WTC11 (cell line): Measurements from ENCODE around the gene KLHDC8A. TPM values are rescaled to one million over a fixed set of nuclear protein-coding genes. Genes with fewer than 3 reads are reported as not detected.

Experiments used
- ATAC-seq: fragments of 200-7000 bp; cut with Tn5 transposase; 2 replicates; pipeline ENCODE4 v1.10.0; 2021; ENCODE audit warnings: mild to moderate bottlenecking, moderate library complexity
- CTCF ChIA-PET: fragments of 300-600 bp; sonication (Branson Sonifier 250); formaldehyde crosslinking; loops from one replicate; lab custom pipeline; 2021; ENCODE audit warnings: antibody characterized with exemption; lab: Charles Lee
- POLR2A ChIA-PET: fragments of 350-600 bp; sonication (Branson Sonifier 250); formaldehyde crosslinking; loops from one replicate; lab custom pipeline; 2021; ENCODE audit warnings: antibody characterized with exemption; lab: Charles Lee
- DNase-seq: peaks from one replicate; pipeline ENCODE4 v3.0.0; 2021; ENCODE audit warnings: low spot score
- H3K27ac Mint-ChIP-seq: 2 replicates; pipeline ENCODE4 v1.8.0; 2021; ENCODE audit warnings: mixed read lengths
- H3K27me3 Mint-ChIP-seq: 2 replicates; pipeline ENCODE4 v1.8.0; 2021; ENCODE audit warnings: low read depth, mild to moderate bottlenecking, moderate library complexity, mixed read lengths
- H3K36me3 Mint-ChIP-seq: 2 replicates; pipeline ENCODE4 v1.8.0; 2021; ENCODE audit warnings: mixed read lengths
- H3K4me1 Mint-ChIP-seq: 2 replicates; pipeline ENCODE4 v1.8.0; 2022; ENCODE audit warnings: mixed read lengths
- H3K4me3 Mint-ChIP-seq: 2 replicates; pipeline ENCODE4 v1.8.0; 2021; ENCODE audit warnings: mild to moderate bottlenecking, moderate library complexity, mixed read lengths
- H3K9me3 Mint-ChIP-seq: 2 replicates; pipeline ENCODE4 v1.8.0; 2021; ENCODE audit warnings: mixed read lengths
- ATF1 ChIP-seq: sonication (generic); formaldehyde crosslinking; IDR thresholded peaks from 2 replicates; pipeline ENCODE4 v1.8.1; 2023; ENCODE audit warnings: mild to moderate bottlenecking, moderate library complexity, missing genetic modification reagents
- CBFB ChIP-seq: sonication (generic); formaldehyde crosslinking; IDR thresholded peaks from 2 replicates; pipeline ENCODE4 v1.8.1; 2022; ENCODE audit warnings: mild to moderate bottlenecking, low read depth, missing genetic modification reagents
- ETV6 ChIP-seq: sonication (generic); formaldehyde crosslinking; IDR thresholded peaks from 2 replicates; pipeline ENCODE4 v1.8.1; 2022; ENCODE audit warnings: mild to moderate bottlenecking, missing genetic modification reagents
- FOXJ3 ChIP-seq: sonication (generic); formaldehyde crosslinking; IDR thresholded peaks from 2 replicates; pipeline ENCODE4 v1.9.0; 2021; ENCODE audit warnings: missing genetic modification reagents, mild to moderate bottlenecking, borderline replicate concordance
- FOXP1 ChIP-seq: sonication (generic); formaldehyde crosslinking; IDR thresholded peaks from 2 replicates; pipeline ENCODE4 v1.8.0; 2022; ENCODE audit warnings: missing genetic modification reagents, mild to moderate bottlenecking, moderate library complexity, borderline replicate concordance
- GABPB1 ChIP-seq: sonication (generic); formaldehyde crosslinking; IDR thresholded peaks from 2 replicates; pipeline ENCODE4 v1.8.1; 2023; ENCODE audit warnings: mild to moderate bottlenecking, missing genetic modification reagents
- IRF2 ChIP-seq: sonication (generic); formaldehyde crosslinking; IDR thresholded peaks from 2 replicates; pipeline ENCODE4 v1.8.0; 2022; ENCODE audit warnings: low read depth, missing genetic modification reagents, borderline replicate concordance
- MXD4 ChIP-seq: fragments of 250-450 bp; sonication (Bioruptor Pico); IDR thresholded peaks from 2 replicates; pipeline ENCODE4 v1.8.0; 2021; ENCODE audit warnings: mild to moderate bottlenecking, moderate library complexity, borderline replicate concordance
- MYBL2 ChIP-seq: sonication (generic); formaldehyde crosslinking; IDR thresholded peaks from 2 replicates; pipeline ENCODE4 v1.8.1; 2023; ENCODE audit warnings: mild to moderate bottlenecking, moderate library complexity, missing genetic modification reagents
- SMAD3 ChIP-seq: sonication (generic); formaldehyde crosslinking; IDR thresholded peaks from 2 replicates; pipeline ENCODE4 v1.8.0; 2022; ENCODE audit warnings: missing genetic modification reagents, mild to moderate bottlenecking, borderline replicate concordance
- SMAD4 ChIP-seq: sonication (generic); formaldehyde crosslinking; IDR thresholded peaks from 2 replicates; pipeline ENCODE4 v1.8.0; 2022; ENCODE audit warnings: mild to moderate bottlenecking, missing genetic modification reagents
- SP1 ChIP-seq: sonication (generic); formaldehyde crosslinking; conservative IDR thresholded peaks from 2 replicates; pipeline ENCODE4 v1.8.1; 2022; ENCODE audit warnings: missing genetic modification reagents
- TP53 ChIP-seq: sonication (generic); formaldehyde crosslinking; IDR thresholded peaks from 2 replicates; pipeline ENCODE4 v1.8.1; 2023; ENCODE audit warnings: mild to moderate bottlenecking, missing genetic modification reagents
- ZNF138 ChIP-seq: sonication (generic); formaldehyde crosslinking; conservative IDR thresholded peaks from 2 replicates; pipeline ENCODE4 v1.8.1; 2022; ENCODE audit warnings: mild to moderate bottlenecking, moderate library complexity, missing genetic modification reagents
- ZNF423 ChIP-seq: fragments of 250-450 bp; sonication (Bioruptor Pico); IDR thresholded peaks from 2 replicates; pipeline ENCODE4 v2.1.2; 2022; ENCODE audit warnings: mild to moderate bottlenecking, moderate library complexity
- total RNA-seq: library from RNA; stranded (reverse); gene quantifications from 3 replicates; pipeline ENCODE4 v1.2.3, GENCODE V29; 2021
- TF ChIP-seq, protein P1 (sequence below): fragments of 250-450 bp; sonication (Bioruptor Pico); IDR thresholded peaks from 2 replicates; pipeline ENCODE4 v2.1.2; 2022; ENCODE audit warnings: mild to moderate bottlenecking, moderate library complexity
- TF ChIP-seq, protein P2 (sequence below): fragments of 250-450 bp; sonication (Bioruptor Pico); IDR thresholded peaks from 2 replicates; pipeline ENCODE4 v1.9.0; 2021; ENCODE audit warnings: moderate library complexity, mild to moderate bottlenecking, inconsistent platforms, borderline replicate concordance
- TF ChIP-seq, protein P3 (sequence below): sonication (generic); formaldehyde crosslinking; IDR thresholded peaks from 2 replicates; pipeline ENCODE4 v1.8.0; 2022; ENCODE audit warnings: mild to moderate bottlenecking, missing genetic modification reagents
- TF ChIP-seq, protein P4 (sequence below): sonication (generic); formaldehyde crosslinking; IDR thresholded peaks from 2 replicates; pipeline ENCODE4 v1.8.1; 2022; ENCODE audit warnings: mild to moderate bottlenecking, moderate library complexity, missing genetic modification reagents
- TF ChIP-seq, protein P5 (sequence below): sonication (generic); formaldehyde crosslinking; conservative IDR thresholded peaks from 2 replicates; pipeline ENCODE4 v1.8.1; 2022; ENCODE audit warnings: mild to moderate bottlenecking, missing genetic modification reagents
- TF ChIP-seq, protein P6 (sequence below): fragments of 250-450 bp; sonication (Bioruptor Pico); IDR thresholded peaks from 2 replicates; pipeline ENCODE4 v1.9.0; 2021; ENCODE audit warnings: mild to moderate bottlenecking, borderline replicate concordance

Gene KLHDC8A
- total RNA-seq, 1 experiment from 2014 or later: 1.7 TPM

DNA sequence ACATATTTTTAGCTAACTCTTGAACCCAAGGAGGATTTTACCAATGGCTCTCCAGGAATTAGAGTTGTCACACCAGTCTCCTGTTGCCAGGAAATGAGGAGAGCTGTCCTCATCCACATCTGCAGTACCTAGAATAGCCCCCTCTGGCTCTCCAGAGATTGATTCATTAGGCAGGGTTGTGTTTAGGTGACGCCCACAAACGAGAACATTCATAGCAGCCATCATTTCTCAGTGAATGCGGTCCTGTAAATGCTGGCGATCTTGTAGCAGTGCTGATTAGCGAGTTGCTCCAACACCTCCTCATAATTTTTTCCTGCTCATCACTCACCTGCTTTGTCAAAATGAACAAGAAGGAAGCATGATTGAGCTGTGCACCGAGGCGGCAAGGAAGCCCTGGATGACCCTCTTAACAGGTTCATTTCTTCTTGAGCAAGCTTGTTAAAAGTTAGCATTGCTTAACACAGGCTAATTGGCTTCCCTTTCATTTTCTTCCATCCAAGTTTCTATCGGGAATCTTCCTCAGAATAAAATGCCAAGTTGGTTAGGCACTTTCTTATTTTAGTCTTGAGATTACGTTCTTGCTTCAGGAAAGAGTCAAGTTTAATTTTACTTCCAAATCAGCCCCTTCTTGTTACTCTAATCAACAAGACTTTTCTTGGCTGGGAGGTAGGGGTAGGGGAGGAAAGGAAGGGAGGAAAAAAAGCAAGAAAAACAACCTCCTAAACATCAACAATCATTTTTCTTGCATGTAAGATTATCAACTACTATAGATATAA lies 16.5 kb upstream of the KLHDC8A start:
- TF ChIP-seq MXD4 (no peak), CBFB (CRISPR knock-in tag) (no peak), SMAD4 (CRISPR knock-in tag) (no peak), TP53 (CRISPR knock-in tag) (no peak), ZNF423 (no peak), ATF1 (CRISPR knock-in tag) (no peak), SP1 (CRISPR knock-in tag) (no peak), IRF2 (CRISPR knock-in tag) (no peak)
- TF ChIP-seq, protein P1, sequence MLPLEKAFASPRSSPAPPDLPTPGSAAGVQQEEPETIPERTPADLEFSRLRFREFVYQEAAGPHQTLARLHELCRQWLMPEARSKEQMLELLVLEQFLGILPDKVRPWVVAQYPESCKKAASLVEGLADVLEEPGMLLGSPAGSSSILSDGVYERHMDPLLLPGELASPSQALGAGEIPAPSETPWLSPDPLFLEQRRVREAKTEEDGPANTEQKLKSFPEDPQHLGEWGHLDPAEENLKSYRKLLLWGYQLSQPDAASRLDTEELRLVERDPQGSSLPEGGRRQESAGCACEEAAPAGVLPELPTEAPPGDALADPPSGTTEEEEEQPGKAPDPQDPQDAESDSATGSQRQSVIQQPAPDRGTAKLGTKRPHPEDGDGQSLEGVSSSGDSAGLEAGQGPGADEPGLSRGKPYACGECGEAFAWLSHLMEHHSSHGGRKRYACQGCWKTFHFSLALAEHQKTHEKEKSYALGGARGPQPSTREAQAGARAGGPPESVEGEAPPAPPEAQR (CRISPR knock-in tag): no peak
- TF ChIP-seq, protein P2, sequence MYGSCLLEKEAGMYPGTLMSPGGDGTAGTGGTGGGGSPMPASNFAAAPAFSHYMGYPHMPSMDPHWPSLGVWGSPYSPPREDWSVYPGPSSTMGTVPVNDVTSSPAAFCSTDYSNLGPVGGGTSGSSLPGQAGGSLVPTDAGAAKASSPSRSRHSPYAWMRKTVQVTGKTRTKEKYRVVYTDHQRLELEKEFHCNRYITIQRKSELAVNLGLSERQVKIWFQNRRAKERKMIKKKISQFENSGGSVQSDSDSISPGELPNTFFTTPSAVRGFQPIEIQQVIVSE (CRISPR knock-in tag): no peak
- TF ChIP-seq, protein P3, sequence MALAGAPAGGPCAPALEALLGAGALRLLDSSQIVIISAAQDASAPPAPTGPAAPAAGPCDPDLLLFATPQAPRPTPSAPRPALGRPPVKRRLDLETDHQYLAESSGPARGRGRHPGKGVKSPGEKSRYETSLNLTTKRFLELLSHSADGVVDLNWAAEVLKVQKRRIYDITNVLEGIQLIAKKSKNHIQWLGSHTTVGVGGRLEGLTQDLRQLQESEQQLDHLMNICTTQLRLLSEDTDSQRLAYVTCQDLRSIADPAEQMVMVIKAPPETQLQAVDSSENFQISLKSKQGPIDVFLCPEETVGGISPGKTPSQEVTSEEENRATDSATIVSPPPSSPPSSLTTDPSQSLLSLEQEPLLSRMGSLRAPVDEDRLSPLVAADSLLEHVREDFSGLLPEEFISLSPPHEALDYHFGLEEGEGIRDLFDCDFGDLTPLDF (CRISPR knock-in tag): no peak
- Mint-ChIP-seq H3K36me3 (no peaks in the 10 kb centered on the region), H3K4me3 (peak overlapping the region; percentile 43), H3K27me3 (no peaks in the 10 kb centered on the region), H3K4me1 (peaks cover 46% of the 10 kb centered on the region), H3K27ac (0 out of 2 replicates have a peak overlapping the region, but pooled peaks have one; percentile 9), H3K9me3 (no peaks in the 10 kb centered on the region)
- CTCF ChIA-PET: interaction anchor here (0.6 to 3.7 kb wide), 8 partner anchors 19 to 213 kb away, joined by 3 to 29 read pairs (median 4); no protein-coding TSS in a partner anchor
- ATAC-seq (peak; percentile 46), DNase-seq (no peak)
- POLR2A ChIA-PET: interaction anchor here (0.6 to 1.2 kb wide), 3 partner anchors 19 to 41 kb away, joined by 3 to 4 read pairs (median 3); no protein-coding TSS in a partner anchor

DNA sequence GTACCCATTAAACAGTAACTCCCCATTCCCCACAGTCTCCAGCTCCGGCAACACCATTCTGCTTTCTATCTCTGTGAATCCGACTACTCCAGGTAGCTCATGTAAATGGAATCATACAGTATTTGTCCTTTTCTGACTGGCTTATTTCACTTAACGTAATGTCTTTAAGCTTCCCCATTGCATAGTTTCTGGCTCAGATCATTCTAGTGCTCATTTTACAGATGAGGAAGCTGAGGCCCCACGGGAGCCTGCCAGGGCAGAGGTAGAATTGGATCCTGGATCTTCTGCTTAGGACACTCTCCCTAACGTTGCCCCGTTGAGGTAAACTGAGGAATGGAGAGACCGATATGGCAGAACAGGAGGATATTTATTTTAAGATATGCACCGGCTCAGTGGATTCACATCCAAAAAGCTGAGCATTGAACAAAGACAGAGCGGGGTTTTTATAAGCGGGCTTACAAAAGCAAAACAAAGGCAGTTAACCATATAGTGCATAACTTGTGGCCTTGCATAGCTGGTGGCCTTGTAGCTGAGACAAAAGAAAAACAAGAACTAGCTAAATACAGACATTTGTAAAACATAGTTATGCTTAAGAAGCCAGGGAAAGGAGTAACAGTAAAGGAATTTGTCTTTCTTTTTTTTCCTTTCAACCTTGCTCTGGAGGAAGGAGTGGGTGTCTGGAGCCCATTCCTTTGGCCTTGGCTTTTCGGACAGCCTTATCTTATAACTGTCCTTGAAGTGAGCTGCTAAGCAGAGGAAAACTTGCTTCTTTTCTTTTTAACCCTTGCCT lies 15.3 kb upstream of the KLHDC8A start:
- DNase-seq: no peak
- Mint-ChIP-seq H3K36me3 (no peaks in the 10 kb centered on the region), H3K27me3 (no peaks in the 10 kb centered on the region; the same call in 1 of the 2 replicates), H3K9me3 (no peaks in the 10 kb centered on the region), H3K4me3 (no peak overlapping the region), H3K4me1 (peaks cover 46% of the 10 kb centered on the region), H3K27ac (peak overlapping the region; percentile 36)
- no peak for ATAC-seq
- ChIA-PET POLR2A (interaction anchor here (1.2 kb wide), 1 partner anchor 40 kb away, joined by 3 read pairs; no protein-coding TSS in a partner anchor), CTCF (interaction anchor here (1.2 to 3.7 kb wide), 6 partner anchors 18 to 113 kb away, joined by 4 to 29 read pairs (median 4); no protein-coding TSS in a partner anchor)
- TF ChIP-seq, protein P3 (CRISPR knock-in tag): no peak
- TF ChIP-seq ATF1 (CRISPR knock-in tag) (no peak), GABPB1 (CRISPR knock-in tag) (no peak), MYBL2 (CRISPR knock-in tag) (no peak), SMAD3 (no peak), ETV6 (CRISPR knock-in tag) (no peak), ZNF138 (no peak), TP53 (CRISPR knock-in tag) (no peak), FOXJ3 (no peak), FOXP1 (CRISPR knock-in tag) (no peak)
- TF ChIP-seq, protein P4, sequence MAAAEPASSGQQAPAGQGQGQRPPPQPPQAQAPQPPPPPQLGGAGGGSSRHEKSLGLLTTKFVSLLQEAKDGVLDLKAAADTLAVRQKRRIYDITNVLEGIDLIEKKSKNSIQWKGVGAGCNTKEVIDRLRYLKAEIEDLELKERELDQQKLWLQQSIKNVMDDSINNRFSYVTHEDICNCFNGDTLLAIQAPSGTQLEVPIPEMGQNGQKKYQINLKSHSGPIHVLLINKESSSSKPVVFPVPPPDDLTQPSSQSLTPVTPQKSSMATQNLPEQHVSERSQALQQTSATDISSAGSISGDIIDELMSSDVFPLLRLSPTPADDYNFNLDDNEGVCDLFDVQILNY (CRISPR knock-in tag): no peak
- TF ChIP-seq, protein P5, sequence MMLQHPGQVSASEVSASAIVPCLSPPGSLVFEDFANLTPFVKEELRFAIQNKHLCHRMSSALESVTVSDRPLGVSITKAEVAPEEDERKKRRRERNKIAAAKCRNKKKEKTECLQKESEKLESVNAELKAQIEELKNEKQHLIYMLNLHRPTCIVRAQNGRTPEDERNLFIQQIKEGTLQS (CRISPR knock-in tag): no peak
- TF ChIP-seq, protein P6, sequence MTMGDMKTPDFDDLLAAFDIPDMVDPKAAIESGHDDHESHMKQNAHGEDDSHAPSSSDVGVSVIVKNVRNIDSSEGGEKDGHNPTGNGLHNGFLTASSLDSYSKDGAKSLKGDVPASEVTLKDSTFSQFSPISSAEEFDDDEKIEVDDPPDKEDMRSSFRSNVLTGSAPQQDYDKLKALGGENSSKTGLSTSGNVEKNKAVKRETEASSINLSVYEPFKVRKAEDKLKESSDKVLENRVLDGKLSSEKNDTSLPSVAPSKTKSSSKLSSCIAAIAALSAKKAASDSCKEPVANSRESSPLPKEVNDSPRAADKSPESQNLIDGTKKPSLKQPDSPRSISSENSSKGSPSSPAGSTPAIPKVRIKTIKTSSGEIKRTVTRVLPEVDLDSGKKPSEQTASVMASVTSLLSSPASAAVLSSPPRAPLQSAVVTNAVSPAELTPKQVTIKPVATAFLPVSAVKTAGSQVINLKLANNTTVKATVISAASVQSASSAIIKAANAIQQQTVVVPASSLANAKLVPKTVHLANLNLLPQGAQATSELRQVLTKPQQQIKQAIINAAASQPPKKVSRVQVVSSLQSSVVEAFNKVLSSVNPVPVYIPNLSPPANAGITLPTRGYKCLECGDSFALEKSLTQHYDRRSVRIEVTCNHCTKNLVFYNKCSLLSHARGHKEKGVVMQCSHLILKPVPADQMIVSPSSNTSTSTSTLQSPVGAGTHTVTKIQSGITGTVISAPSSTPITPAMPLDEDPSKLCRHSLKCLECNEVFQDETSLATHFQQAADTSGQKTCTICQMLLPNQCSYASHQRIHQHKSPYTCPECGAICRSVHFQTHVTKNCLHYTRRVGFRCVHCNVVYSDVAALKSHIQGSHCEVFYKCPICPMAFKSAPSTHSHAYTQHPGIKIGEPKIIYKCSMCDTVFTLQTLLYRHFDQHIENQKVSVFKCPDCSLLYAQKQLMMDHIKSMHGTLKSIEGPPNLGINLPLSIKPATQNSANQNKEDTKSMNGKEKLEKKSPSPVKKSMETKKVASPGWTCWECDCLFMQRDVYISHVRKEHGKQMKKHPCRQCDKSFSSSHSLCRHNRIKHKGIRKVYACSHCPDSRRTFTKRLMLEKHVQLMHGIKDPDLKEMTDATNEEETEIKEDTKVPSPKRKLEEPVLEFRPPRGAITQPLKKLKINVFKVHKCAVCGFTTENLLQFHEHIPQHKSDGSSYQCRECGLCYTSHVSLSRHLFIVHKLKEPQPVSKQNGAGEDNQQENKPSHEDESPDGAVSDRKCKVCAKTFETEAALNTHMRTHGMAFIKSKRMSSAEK (CRISPR knock-in tag): no peak
